Hepatocyte (in vitro differentiated cells): ENCODE data around the gene MBOAT2. TPM values are rescaled to one million over a fixed set of nuclear protein-coding genes. Genes with fewer than 3 reads are reported as not detected.

Experiments
- DNase-seq: peaks from one replicate; pipeline ENCODE4 v3.0.0-alpha.2; 2016; ENCODE audit warnings: low spot score
- H2AFZ ChIP-seq: fragments of 200-600 bp; sonication (generic); 2 replicates; pipeline ENCODE4 v1.6.0; 2016; ENCODE audit warnings: antibody characterized with exemption, mild to moderate bottlenecking
- H3K27ac ChIP-seq: fragments of 200-600 bp; sonication (generic); 2 replicates; pipeline ENCODE4 v1.5.1; 2016; ENCODE audit warnings: mild to moderate bottlenecking
- H3K27me3 ChIP-seq: fragments of 200-600 bp; sonication (generic); 2 replicates; pipeline ENCODE4 v1.6.1; 2016
- H3K36me3 ChIP-seq: fragments of 200-600 bp; sonication (generic); replicated peaks from 2 replicates; pipeline ENCODE4 v1.5.1; 2016; ENCODE audit warnings: low read depth; ENCODE audit not compliant: insufficient read depth
- H3K4me1 ChIP-seq: fragments of 200-600 bp; sonication (generic); 2 replicates; pipeline ENCODE4 v1.5.1; 2016; ENCODE audit warnings: mild to moderate bottlenecking, moderate library complexity; ENCODE audit not compliant: insufficient read depth
- H3K4me2 ChIP-seq: fragments of 200-600 bp; sonication (generic); 2 replicates; pipeline ENCODE4 v1.6.0; 2016
- H3K4me3 ChIP-seq: fragments of 200-600 bp; sonication (generic); 2 replicates; pipeline ENCODE4 v1.5.1; 2016; ENCODE audit warnings: mild to moderate bottlenecking
- H3K79me2 ChIP-seq: fragments of 200-600 bp; sonication (generic); 2 replicates; pipeline ENCODE4 v1.6.0; 2017; ENCODE audit warnings: mild to moderate bottlenecking
- H3K9me2 ChIP-seq: fragments of 200-600 bp; sonication (generic); replicated peaks from 2 replicates; pipeline ENCODE4 v1.6.0; 2017; ENCODE audit warnings: mild to moderate bottlenecking; ENCODE audit not compliant: insufficient read depth
- H3K9me3 ChIP-seq: fragments of 200-600 bp; sonication (generic); 2 replicates; pipeline ENCODE4 v1.5.1; 2016; ENCODE audit warnings: low read depth, mild to moderate bottlenecking
- H4K20me1 ChIP-seq: fragments of 200-600 bp; sonication (generic); 2 replicates; pipeline ENCODE4 v1.6.0; 2016; ENCODE audit warnings: mild to moderate bottlenecking; ENCODE audit not compliant: insufficient read depth, poor library complexity, severe bottlenecking
- CTCF ChIP-seq: fragments of 200-600 bp; sonication (generic); IDR thresholded peaks from 2 replicates; pipeline ENCODE4 v1.5.1; 2016; ENCODE audit warnings: antibody characterized with exemption, mild to moderate bottlenecking; ENCODE audit not compliant: poor library complexity
- EZH2 ChIP-seq: fragments of 200-600 bp; sonication (generic); IDR thresholded peaks from 2 replicates; pipeline ENCODE4 v1.6.1; 2016; ENCODE audit warnings: antibody characterized with exemption, mild to moderate bottlenecking, borderline replicate concordance
- EZH2phosphoT487 ChIP-seq: fragments of 200-600 bp; sonication (generic); IDR thresholded peaks from one replicate; pipeline ENCODE4 v1.6.1; 2018; ENCODE audit warnings: antibody characterized with exemption, mild to moderate bottlenecking, low read depth, moderate library complexity; ENCODE audit not compliant: unreplicated experiment, severe bottlenecking
- WGBS: methylation state at CpG from one replicate; pipeline ENCODE4 v1.1.6; 2016; ENCODE audit warnings: low lambda C conversion rate; ENCODE audit errors: missing lambda C conversion rate; 5-methylcytosine and 5-hydroxymethylcytosine counted together
- polyA plus RNA-seq: library from polyadenylated mRNA; unstranded; fragments of >200 nt; fragmentation: Nextera tagmentation; extraction: Ambion mirVana; gene quantifications from 2 replicates; pipeline ENCODE4 v1.2.1, GENCODE V29; 2016
- total RNA-seq: library from RNA; depleted of rRNA; stranded (reverse); fragments of >200 nt; gene quantifications from 2 replicates; pipeline ENCODE4 v1.2.3, GENCODE V29; 2014

The MBOAT2 gene
- total and polyA plus RNA-seq, 2 experiments from 2014 or later, result 22.8 to 35.2 TPM

- H3K4me2 ChIP-seq, result no peak overlapping the region
- no peak for DNase-seq
- WGBS, result 85% methylated on average over 10 of the region's 10 CpGs
- H4K20me1 ChIP-seq, result no peaks in the 10 kb centered on the region
- no peak overlapping the region for H2AFZ ChIP-seq
- no peaks in the 10 kb centered on the region for H3K79me2 ChIP-seq
- TF ChIP-seq EZH2, result no peak
- TF ChIP-seq EZH2phosphoT487, result no peak
- TF ChIP-seq CTCF, result no peak
- no peak overlapping the region for H3K27ac ChIP-seq
- no peak overlapping the region for H3K4me3 ChIP-seq
- H3K9me2 ChIP-seq, result no peaks in the 10 kb centered on the region
- H3K9me3 ChIP-seq, result no peaks in the 10 kb centered on the region
- no peaks in the 10 kb centered on the region for H3K4me1 ChIP-seq
- H3K27me3 ChIP-seq, result no peaks in the 10 kb centered on the region
- no peaks in the 10 kb centered on the region for H3K36me3 ChIP-seq
Measured at GRCh38 chr2:8863331-8863953, 140.0 kb downstream of the MBOAT2 start.

- no peak for DNase-seq
- Histone ChIP-seq H4K20me1 (no peaks in the 10 kb centered on the region), H3K9me3 (no peaks in the 10 kb centered on the region), H3K79me2 (no peaks in the 10 kb centered on the region), H3K27me3 (no peaks in the 10 kb centered on the region), H3K4me3 (no peak overlapping the region), H3K9me2 (no peaks in the 10 kb centered on the region), H3K36me3 (no peaks in the 10 kb centered on the region), H2AFZ (no peak overlapping the region), H3K4me2 (no peak overlapping the region), H3K27ac (no peak overlapping the region), H3K4me1 (no peaks in the 10 kb centered on the region)
- WGBS, result 92% methylated on average over 7 of the region's 7 CpGs
- no peak for TF ChIP-seq EZH2phosphoT487
- no peak for TF ChIP-seq CTCF
- no peak for TF ChIP-seq EZH2
Measured at GRCh38 chr2:8862230-8862629, 141.3 kb downstream of the MBOAT2 start.

GRCh38 chr2:8861797-8862196, 141.7 kb downstream of the MBOAT2 start:
- H3K4me1 ChIP-seq, result no peaks in the 10 kb centered on the region
- DNase-seq, result no peak

More at GRCh38 chr2:8861797-8862196, 141.7 kb downstream of the MBOAT2 start:
- no peaks in the 10 kb centered on the region for H3K9me2 ChIP-seq
- no peak overlapping the region for H3K4me3 ChIP-seq
- H3K27me3 ChIP-seq, result no peaks in the 10 kb centered on the region
- no peak overlapping the region for H3K4me2 ChIP-seq
- no peaks in the 10 kb centered on the region for H3K36me3 ChIP-seq
- H4K20me1 ChIP-seq, result no peaks in the 10 kb centered on the region
- TF ChIP-seq EZH2phosphoT487, result no peak
- no peak for TF ChIP-seq EZH2
- TF ChIP-seq CTCF, result no peak
- no peak overlapping the region for H2AFZ ChIP-seq
- H3K27ac ChIP-seq, result no peak overlapping the region
- 91% methylated on average over 1 of the region's 1 CpG for WGBS
- no peaks in the 10 kb centered on the region for H3K9me3 ChIP-seq
- H3K79me2 ChIP-seq, result no peaks in the 10 kb centered on the region
